H1 (cell line): ENCODE results near the gene TFF2. TPM values are rescaled to one million over a fixed set of nuclear protein-coding genes. Genes with fewer than 3 reads are reported as not detected.

ENCODE experiments used
- CTCF ChIA-PET: fragments of 300-600 bp; sonication (Branson Sonifier 250); formaldehyde crosslinking; loops from one replicate; lab custom pipeline; 2021; ENCODE audit not compliant: partially characterized antibody; lab: Charles Lee
- POLR2A ChIA-PET: fragments of 300-600 bp; sonication (Branson Sonifier 250); formaldehyde crosslinking; loops from one replicate; lab custom pipeline; 2021; ENCODE audit warnings: inconsistent platforms; ENCODE audit not compliant: partially characterized antibody; lab: Charles Lee
- DNase-seq, 2 experiments: peaks; one replicate each; pipeline versions ENCODE4 v3.0.0 to v3.0.0-alpha.2; 2010 to 2022; ENCODE audit warnings: low spot score in 2 of 2, low read depth in 1 of 2, mixed read lengths in 1 of 2
- FAIRE-seq: peaks from 2 replicates; lab custom pipeline; 2011; peaks lifted over from hg19 to GRCh38; lab: Jason Lieb, UNC
- H2AFZ ChIP-seq: 2 replicates; pipeline ENCODE4 v1.8.1; 2012; ENCODE audit warnings: low read length, inconsistent platforms
- H2AK5ac ChIP-seq: 2 replicates; pipeline ENCODE4 v1.6.1; 2013; ENCODE audit warnings: low read depth, low read length
- H2BK120ac ChIP-seq: replicated peaks from 2 replicates; pipeline ENCODE3; 2013; ENCODE audit warnings: low read depth, low read length, inconsistent platforms
- H2BK12ac ChIP-seq: 2 replicates; pipeline ENCODE4 v1.6.1; 2013; ENCODE audit warnings: low read depth, low read length
- H2BK15ac ChIP-seq: 2 replicates; pipeline ENCODE4 v1.6.1; 2013; ENCODE audit warnings: low read length
- H2BK20ac ChIP-seq: 2 replicates; pipeline ENCODE4 v1.6.1; 2013; ENCODE audit warnings: low read length
- H2BK5ac ChIP-seq: 2 replicates; pipeline ENCODE4 v1.6.1; 2013; ENCODE audit warnings: low read depth, low read length
- H3K14ac ChIP-seq: 2 replicates; pipeline ENCODE4 v1.6.1; 2013; ENCODE audit warnings: inconsistent platforms; ENCODE audit not compliant: insufficient read length
- H3K18ac ChIP-seq: 2 replicates; pipeline ENCODE4 v1.6.1; 2013; ENCODE audit warnings: low read length; ENCODE audit errors: extremely low read depth
- H3K23ac ChIP-seq: 2 replicates; pipeline ENCODE4 v1.6.1; 2013; ENCODE audit warnings: inconsistent platforms; ENCODE audit not compliant: insufficient read length
- H3K23me2 ChIP-seq: 2 replicates; pipeline ENCODE4 v1.6.1; 2013; ENCODE audit warnings: low read depth, low read length
- H3K27ac ChIP-seq: 2 replicates; pipeline ENCODE4 v1.6.1; 2011; ENCODE audit warnings: low read depth, low read length, inconsistent platforms
- H3K27me3 ChIP-seq, 4 experiments: replicated peaks in 1 of 4; 1 replicate in 1 of 4; 2 replicates in 3 of 4; pipeline versions ENCODE4 v1.6.1 to v1.8.1; 2011 to 2013; ENCODE audit warnings: low read length in 3 of 4, mild to moderate bottlenecking in 3 of 4, inconsistent platforms in 2 of 4, mixed read lengths in 2 of 4, moderate library complexity in 1 of 4; ENCODE audit not compliant: control insufficient read depth in 3 of 4, insufficient read depth in 3 of 4; ENCODE audit errors: extremely low read depth in 1 of 4
- H3K36me3 ChIP-seq, 4 experiments: 2 replicates each; pipeline versions ENCODE4 v1.6.1 to v1.8.1; 2011 to 2013; ENCODE audit warnings: mild to moderate bottlenecking in 4 of 4, low read length in 3 of 4, moderate library complexity in 2 of 4, control low read depth in 1 of 4, inconsistent platforms in 1 of 4; ENCODE audit not compliant: insufficient read depth in 4 of 4, control insufficient read depth in 2 of 4
- H3K4ac ChIP-seq: replicated peaks from 2 replicates; pipeline ENCODE3; 2013; ENCODE audit warnings: low read length, low read depth, mixed read lengths, inconsistent platforms; ENCODE audit not compliant: insufficient read length
- H3K4me1 ChIP-seq, 4 experiments: replicated peaks in 1 of 4; 1 replicate in 1 of 4; 2 replicates in 3 of 4; pipeline versions ENCODE4 v1.6.1 to v1.8.1; 2011 to 2013; ENCODE audit warnings: low read length in 3 of 4, inconsistent platforms in 2 of 4, mixed read lengths in 1 of 4; ENCODE audit not compliant: insufficient read depth in 4 of 4, control insufficient read depth in 3 of 4
- H3K4me2 ChIP-seq, 2 experiments: 2 replicates each; pipeline versions ENCODE4 v1.6.1 to v1.8.1; 2011 to 2013; ENCODE audit warnings: low read depth in 2 of 2, low read length in 2 of 2, control low read depth in 1 of 2, inconsistent platforms in 1 of 2, mild to moderate bottlenecking in 1 of 2; ENCODE audit not compliant: insufficient read depth in 1 of 2
- H3K4me3 ChIP-seq, 4 experiments: fragments of 200-600, 300-600 bp in 1 of 4; sonication (generic), shearing (Covaris generic), sonication (Bioruptor Twin) in 1 of 4; 2 replicates each; pipeline versions ENCODE4 v1.5.1 to v1.8.1; 2011 to 2016; ENCODE audit warnings: low read length in 4 of 4, low read depth in 3 of 4, control low read depth in 2 of 4, inconsistent platforms in 2 of 4, mild to moderate bottlenecking in 2 of 4, mixed read lengths in 1 of 4, moderate library complexity in 1 of 4; ENCODE audit not compliant: insufficient read depth in 2 of 4; ENCODE audit errors: extremely low read depth in 1 of 4
- H3K56ac ChIP-seq: replicated peaks from 2 replicates; pipeline ENCODE3; 2013; ENCODE audit warnings: low read depth, mild to moderate bottlenecking, mixed read lengths, low read length, inconsistent platforms; ENCODE audit not compliant: insufficient read length
- H3K79me1 ChIP-seq: 2 replicates; pipeline ENCODE4 v1.6.1; 2013; ENCODE audit warnings: low read depth, low read length, control low read depth
- H3K79me2 ChIP-seq, 2 experiments: 2 replicates each; pipeline versions ENCODE4 v1.6.1 to v1.8.1; 2012 to 2013; ENCODE audit warnings: low read length in 2 of 2, mild to moderate bottlenecking in 2 of 2, inconsistent platforms in 1 of 2; ENCODE audit not compliant: insufficient read depth in 2 of 2, control insufficient read depth in 1 of 2
- H3K9ac ChIP-seq, 4 experiments: replicated peaks in 1 of 4; 1 replicate in 1 of 4; 2 replicates in 3 of 4; pipeline versions ENCODE4 v1.6.1 to v1.8.1; 2011 to 2013; ENCODE audit warnings: low read depth in 3 of 4, low read length in 3 of 4, control low read depth in 2 of 4, mild to moderate bottlenecking in 2 of 4, moderate library complexity in 2 of 4, inconsistent platforms in 1 of 4; ENCODE audit errors: extremely low read depth in 1 of 4
- H3K9me3 ChIP-seq, 2 experiments: 2 replicates each; pipeline versions ENCODE4 v1.6.1 to v1.8.1; 2012 to 2013; ENCODE audit warnings: mild to moderate bottlenecking in 2 of 2, moderate library complexity in 2 of 2, control low read depth in 1 of 2, inconsistent platforms in 1 of 2, low read depth in 1 of 2, low read length in 1 of 2, mixed read lengths in 1 of 2; ENCODE audit not compliant: insufficient read depth in 2 of 2
- H4K20me1 ChIP-seq, 2 experiments: replicated peaks in 1 of 2; 2 replicates each; pipeline versions ENCODE3 to v1.8.1; 2011 to 2013; ENCODE audit warnings: inconsistent platforms in 2 of 2, low read length in 2 of 2, mild to moderate bottlenecking in 1 of 2; ENCODE audit not compliant: insufficient read depth in 2 of 2, control insufficient read depth in 1 of 2
- H4K5ac ChIP-seq: 2 replicates; pipeline ENCODE4 v1.6.1; 2013; ENCODE audit warnings: low read length, low read depth, mixed read lengths, inconsistent platforms; ENCODE audit not compliant: insufficient read length
- H4K8ac ChIP-seq: 2 replicates; pipeline ENCODE4 v1.8.0; 2013; ENCODE audit warnings: mild to moderate bottlenecking, moderate library complexity, low read length, inconsistent platforms; ENCODE audit not compliant: insufficient read depth; ENCODE audit errors: extremely low read depth
- H4K91ac ChIP-seq: replicated peaks from 2 replicates; pipeline ENCODE3; 2013; ENCODE audit warnings: low read length, mixed read lengths, inconsistent platforms; ENCODE audit not compliant: insufficient read length
- EZH2 ChIP-seq: fragments of 200-600 bp; sonication (generic); IDR thresholded peaks from 2 replicates; pipeline ENCODE4 v1.7.1; 2012; ENCODE audit warnings: low read depth, mild to moderate bottlenecking, moderate library complexity, low read length, inconsistent platforms; ENCODE audit not compliant: severe bottlenecking
- KDM1A ChIP-seq: fragments of 200-600, 300-600 bp; sonication (generic); IDR thresholded peaks from 2 replicates; pipeline ENCODE4 v1.7.1; 2016; ENCODE audit warnings: mild to moderate bottlenecking, low read length, borderline replicate concordance
- KDM4A ChIP-seq: IDR thresholded peaks from one replicate; pipeline ENCODE4 v1.7.1; 2012; ENCODE audit warnings: low read depth, mild to moderate bottlenecking, moderate library complexity, low read length, inconsistent platforms; ENCODE audit not compliant: severe bottlenecking
- RNF2 ChIP-seq: fragments of 200-900, 300-1000 bp; sonication (generic); IDR thresholded peaks from 2 replicates; pipeline ENCODE4 v1.7.1; 2016; ENCODE audit warnings: borderline replicate concordance, low read depth, mild to moderate bottlenecking, antibody characterized with exemption, low read length; ENCODE audit not compliant: poor library complexity, severe bottlenecking; ENCODE audit errors: missing control alignments
- SP1 ChIP-seq: IDR thresholded peaks from 2 replicates; pipeline ENCODE4 v1.6.1; 2011; ENCODE audit warnings: low read depth, low read length
- SP4 ChIP-seq: IDR thresholded peaks from 2 replicates; pipeline ENCODE4 v1.6.1; 2012; ENCODE audit warnings: low read length, inconsistent platforms
- SUZ12 ChIP-seq: fragments of 200-600 bp; sonication (generic); IDR thresholded peaks from 2 replicates; pipeline ENCODE4 v1.6.1; 2012; ENCODE audit warnings: mild to moderate bottlenecking, inconsistent platforms, low read length, moderate library complexity, mixed read lengths
- WGBS, 2 experiments: shearing (Covaris generic) in 1 of 2; methylation state at CpG; one replicate each; pipeline versions ENCODE4 v1.1.6 to v1.1.7; 2013 to 2015; ENCODE audit warnings: low lambda C conversion rate in 2 of 2, mixed read lengths in 2 of 2, inconsistent platforms in 1 of 2, low coverage in 1 of 2, missing lambda C conversion rate in 1 of 2; ENCODE audit not compliant: insufficient replicate concordance in 2 of 2, insufficient coverage in 1 of 2, insufficient read length in 1 of 2; ENCODE audit errors: extremely low coverage in 1 of 2, missing lambda C conversion rate in 1 of 2; 5-methylcytosine and 5-hydroxymethylcytosine counted together
- polyA plus RNA-seq, 7 experiments: library from polyadenylated mRNA; depleted of rRNA in 3 of 7; stranded (reverse) in 5 of 7; unstranded in 2 of 7; fragments of >200 nt in 5 of 7; fragments of 200-250 nt in 2 of 7; gene quantifications; 1 replicate in 5 of 7; 2 replicates in 1 of 7; 4 replicates in 1 of 7; pipeline versions ENCODE4 v1.2.1 to v1.2.3, GENCODE V29; 2011 to 2013; ENCODE audit warnings: missing spikeins in 2 of 7, mixed read lengths in 2 of 7
- total RNA-seq: library from RNA; stranded (reverse); fragmentation: NEBNext Ultra II Directional; extraction: Animal tissue kit (Norgen Biotek cat#: 25700); gene quantifications from 2 replicates; pipeline ENCODE4 v1.2.1, GENCODE V29; 2021
- TF ChIP-seq, protein P1 (sequence below): IDR thresholded peaks from 2 replicates; pipeline ENCODE4 v1.6.1; 2012; ENCODE audit warnings: low read length, inconsistent platforms

The TFF2 gene
- total and polyA plus RNA-seq, 2 of the 8 experiments (the other 6 are each of a cell fraction or from before 2014, with no cell fraction given): not detected

- Histone ChIP-seq H2BK15ac (no peak overlapping the region), H3K27ac (no peak overlapping the region), H3K36me3 (no peaks in the 10 kb centered on the region), H3K56ac (no peak overlapping the region), H4K20me1 (no peaks in the 10 kb centered on the region), H2BK120ac (no peak overlapping the region), H2BK12ac (0 out of 2 replicates have a peak overlapping the region, but pooled peaks have one; percentile 9), H2BK5ac (no peak overlapping the region), H3K79me1 (no peaks in the 10 kb centered on the region; the same call in 1 of the 2 replicates), H3K9me3 (no peaks in the 10 kb centered on the region), H3K4me3 (no peak overlapping the region), H2AFZ (no peak overlapping the region), H3K27me3 (peaks cover 0 to 2% (median 0%) of the 10 kb centered on the region in 4 experiments; a peak in 1 of 7 replicates), H3K79me2 (no peaks in the 10 kb centered on the region), H2BK20ac (no peak overlapping the region), H4K8ac (peak overlapping the region; percentile 53; the same call in 1 of the 2 replicates), H3K4me2 (peak overlapping the region in 1 of 2 experiments; percentile 33; a peak in 1 of 4 replicates), H3K9ac (no peak overlapping the region), H3K23me2 (no peaks in the 10 kb centered on the region), H3K23ac (no peak overlapping the region), H3K4ac (no peak overlapping the region), H4K5ac (no peak overlapping the region), H3K14ac (no peak overlapping the region), H2AK5ac (no peak overlapping the region), H4K91ac (no peak overlapping the region), H3K18ac (no peak overlapping the region; the same call in none of the 2 replicates), H3K4me1 (peaks cover 0 to 7% (median 0%) of the 10 kb centered on the region in 4 experiments; a peak in 5 of 7 replicates)
- POLR2A ChIA-PET: interaction anchor here (1.5 to 1.8 kb wide), 2 partner anchors 14 to 81 kb away, joined by 4 to 5 read pairs; no protein-coding TSS in a partner anchor
- CTCF ChIA-PET: interaction anchor here (0.9 to 3.8 kb wide), 7 partner anchors 15 to 230 kb away, joined by 3 to 18 read pairs (median 4); no protein-coding TSS in a partner anchor
- FAIRE-seq (no peak), DNase-seq (no peak)
- 84% methylated on average over 11 of the region's 11 CpGs; no CpG with 5 or more reads in 1 of the 2 experiments for whole genome bisulfite sequencing, 2 experiments
- TF ChIP-seq SP4 (no peak), SUZ12 (no peak), KDM1A (no peak), KDM4A (no peak), RNF2 (no peak), SP1 (no peak), EZH2 (no peak)
- TF ChIP-seq, protein P1, sequence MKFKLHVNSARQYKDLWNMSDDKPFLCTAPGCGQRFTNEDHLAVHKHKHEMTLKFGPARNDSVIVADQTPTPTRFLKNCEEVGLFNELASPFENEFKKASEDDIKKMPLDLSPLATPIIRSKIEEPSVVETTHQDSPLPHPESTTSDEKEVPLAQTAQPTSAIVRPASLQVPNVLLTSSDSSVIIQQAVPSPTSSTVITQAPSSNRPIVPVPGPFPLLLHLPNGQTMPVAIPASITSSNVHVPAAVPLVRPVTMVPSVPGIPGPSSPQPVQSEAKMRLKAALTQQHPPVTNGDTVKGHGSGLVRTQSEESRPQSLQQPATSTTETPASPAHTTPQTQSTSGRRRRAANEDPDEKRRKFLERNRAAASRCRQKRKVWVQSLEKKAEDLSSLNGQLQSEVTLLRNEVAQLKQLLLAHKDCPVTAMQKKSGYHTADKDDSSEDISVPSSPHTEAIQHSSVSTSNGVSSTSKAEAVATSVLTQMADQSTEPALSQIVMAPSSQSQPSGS: no peak
These were observed 24.7 kb upstream of the TFF2 start for GRCh38 chr21:42375506-42375905.
